ENCODE data around the gene FOXB1.

DNA sequence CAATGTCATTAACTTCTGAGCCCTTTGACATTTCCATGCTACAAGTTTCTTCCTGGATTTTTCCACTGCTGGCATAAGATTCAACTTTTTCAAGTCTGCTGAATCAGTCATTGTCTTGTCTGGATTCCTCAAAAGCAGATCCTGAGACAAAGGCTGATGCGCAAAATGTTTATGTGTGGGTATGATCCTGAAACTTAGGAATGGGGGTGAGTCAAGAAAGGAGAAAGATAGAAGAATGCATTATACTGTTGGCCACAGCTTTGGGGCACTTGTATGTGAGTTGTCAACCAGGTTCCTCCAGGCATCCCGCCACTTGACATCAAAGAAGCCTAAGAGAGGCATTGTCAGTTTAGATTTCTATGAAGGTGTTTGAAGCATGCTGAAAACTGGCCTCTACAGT, 50.4 kb downstream of the FOXB1 start:
- TF ChIP-seq, protein P1, sequence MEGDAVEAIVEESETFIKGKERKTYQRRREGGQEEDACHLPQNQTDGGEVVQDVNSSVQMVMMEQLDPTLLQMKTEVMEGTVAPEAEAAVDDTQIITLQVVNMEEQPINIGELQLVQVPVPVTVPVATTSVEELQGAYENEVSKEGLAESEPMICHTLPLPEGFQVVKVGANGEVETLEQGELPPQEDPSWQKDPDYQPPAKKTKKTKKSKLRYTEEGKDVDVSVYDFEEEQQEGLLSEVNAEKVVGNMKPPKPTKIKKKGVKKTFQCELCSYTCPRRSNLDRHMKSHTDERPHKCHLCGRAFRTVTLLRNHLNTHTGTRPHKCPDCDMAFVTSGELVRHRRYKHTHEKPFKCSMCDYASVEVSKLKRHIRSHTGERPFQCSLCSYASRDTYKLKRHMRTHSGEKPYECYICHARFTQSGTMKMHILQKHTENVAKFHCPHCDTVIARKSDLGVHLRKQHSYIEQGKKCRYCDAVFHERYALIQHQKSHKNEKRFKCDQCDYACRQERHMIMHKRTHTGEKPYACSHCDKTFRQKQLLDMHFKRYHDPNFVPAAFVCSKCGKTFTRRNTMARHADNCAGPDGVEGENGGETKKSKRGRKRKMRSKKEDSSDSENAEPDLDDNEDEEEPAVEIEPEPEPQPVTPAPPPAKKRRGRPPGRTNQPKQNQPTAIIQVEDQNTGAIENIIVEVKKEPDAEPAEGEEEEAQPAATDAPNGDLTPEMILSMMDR (conservative IDR thresholded peaks at IDR 0.05; ENCODE audit: low read depth in 2 of 2): no peak
- TF ChIP-seq POLR2AphosphoS5 (IDR thresholded peaks at IDR 0.05; ENCODE audit: low read depth) (no peak), EZH2 (IDR thresholded peaks at IDR 0.05; ENCODE audit: low read depth, unreplicated experiment) (no peak), NANOG (IDR thresholded peaks at IDR 0.05; ENCODE audit: borderline replicate concordance) (no peak), CREB1 (CRISPR knock-in tag; IDR thresholded peaks at IDR 0.05; ENCODE audit: low read depth) (no peak), ZNF331 (CRISPR knock-in tag; IDR thresholded peaks at IDR 0.05; ENCODE audit: low read depth) (no peak), EZH2phosphoT487 (IDR thresholded peaks at IDR 0.05; ENCODE audit: unreplicated experiment) (no peak), JUNB (IDR thresholded peaks at IDR 0.05; ENCODE audit: unreplicated experiment) (no peak), ZNF114 (CRISPR knock-in tag; IDR thresholded peaks at IDR 0.05) (no peak)
- TF ChIP-seq, protein P2, sequence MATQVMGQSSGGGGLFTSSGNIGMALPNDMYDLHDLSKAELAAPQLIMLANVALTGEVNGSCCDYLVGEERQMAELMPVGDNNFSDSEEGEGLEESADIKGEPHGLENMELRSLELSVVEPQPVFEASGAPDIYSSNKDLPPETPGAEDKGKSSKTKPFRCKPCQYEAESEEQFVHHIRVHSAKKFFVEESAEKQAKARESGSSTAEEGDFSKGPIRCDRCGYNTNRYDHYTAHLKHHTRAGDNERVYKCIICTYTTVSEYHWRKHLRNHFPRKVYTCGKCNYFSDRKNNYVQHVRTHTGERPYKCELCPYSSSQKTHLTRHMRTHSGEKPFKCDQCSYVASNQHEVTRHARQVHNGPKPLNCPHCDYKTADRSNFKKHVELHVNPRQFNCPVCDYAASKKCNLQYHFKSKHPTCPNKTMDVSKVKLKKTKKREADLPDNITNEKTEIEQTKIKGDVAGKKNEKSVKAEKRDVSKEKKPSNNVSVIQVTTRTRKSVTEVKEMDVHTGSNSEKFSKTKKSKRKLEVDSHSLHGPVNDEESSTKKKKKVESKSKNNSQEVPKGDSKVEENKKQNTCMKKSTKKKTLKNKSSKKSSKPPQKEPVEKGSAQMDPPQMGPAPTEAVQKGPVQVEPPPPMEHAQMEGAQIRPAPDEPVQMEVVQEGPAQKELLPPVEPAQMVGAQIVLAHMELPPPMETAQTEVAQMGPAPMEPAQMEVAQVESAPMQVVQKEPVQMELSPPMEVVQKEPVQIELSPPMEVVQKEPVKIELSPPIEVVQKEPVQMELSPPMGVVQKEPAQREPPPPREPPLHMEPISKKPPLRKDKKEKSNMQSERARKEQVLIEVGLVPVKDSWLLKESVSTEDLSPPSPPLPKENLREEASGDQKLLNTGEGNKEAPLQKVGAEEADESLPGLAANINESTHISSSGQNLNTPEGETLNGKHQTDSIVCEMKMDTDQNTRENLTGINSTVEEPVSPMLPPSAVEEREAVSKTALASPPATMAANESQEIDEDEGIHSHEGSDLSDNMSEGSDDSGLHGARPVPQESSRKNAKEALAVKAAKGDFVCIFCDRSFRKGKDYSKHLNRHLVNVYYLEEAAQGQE (IDR thresholded peaks at IDR 0.05; ENCODE audit: unreplicated experiment): no peak
- TF ChIP-seq, protein P3, sequence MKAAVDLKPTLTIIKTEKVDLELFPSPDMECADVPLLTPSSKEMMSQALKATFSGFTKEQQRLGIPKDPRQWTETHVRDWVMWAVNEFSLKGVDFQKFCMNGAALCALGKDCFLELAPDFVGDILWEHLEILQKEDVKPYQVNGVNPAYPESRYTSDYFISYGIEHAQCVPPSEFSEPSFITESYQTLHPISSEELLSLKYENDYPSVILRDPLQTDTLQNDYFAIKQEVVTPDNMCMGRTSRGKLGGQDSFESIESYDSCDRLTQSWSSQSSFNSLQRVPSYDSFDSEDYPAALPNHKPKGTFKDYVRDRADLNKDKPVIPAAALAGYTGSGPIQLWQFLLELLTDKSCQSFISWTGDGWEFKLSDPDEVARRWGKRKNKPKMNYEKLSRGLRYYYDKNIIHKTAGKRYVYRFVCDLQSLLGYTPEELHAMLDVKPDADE (IDR thresholded peaks at IDR 0.05): no peak
